Activated CD4-positive, alpha-beta T cell treated with anti-CD3 and anti-CD28 coated beads, Interleukin-2, amount 50 U/mL, for 24 hours (primary cell): ENCODE data around the gene CELA3B.
"Not testable (repeated sequence)": the region's sequence is repeated elsewhere in the genome, so short reads cannot be mapped to it uniquely, and the experiment has no call there.

Experiments used
- DNase-seq, 2 donors: peaks; one replicate each; pipeline ENCODE4 v3.0.0-alpha.2; 2020; ENCODE audit warnings: low read depth in 1 of 2, low spot score in 1 of 2

CELA3B gene

GRCh38 chr1:21942959-21943640 lies 33.7 kb upstream of the CELA3B start:
- not testable (repeated sequence) for DNase-seq

- no peak for DNase-seq
Observed at GRCh38 chr1:21944733-21945073, 32.1 kb upstream of the CELA3B start.

GRCh38 chr1:21946836-21947587 lies 29.8 kb upstream of the CELA3B start:
- DNase-seq: no peak

- no peak for DNase-seq
Observed at GRCh38 chr1:21950734-21951133, 26.1 kb upstream of the CELA3B start.

GRCh38 chr1:21951226-21951870 lies 25.5 kb upstream of the CELA3B start:
- no peak for DNase-seq

GRCh38 chr1:21952786-21953520 lies 23.9 kb upstream of the CELA3B start:
- no peak for DNase-seq

DNA sequence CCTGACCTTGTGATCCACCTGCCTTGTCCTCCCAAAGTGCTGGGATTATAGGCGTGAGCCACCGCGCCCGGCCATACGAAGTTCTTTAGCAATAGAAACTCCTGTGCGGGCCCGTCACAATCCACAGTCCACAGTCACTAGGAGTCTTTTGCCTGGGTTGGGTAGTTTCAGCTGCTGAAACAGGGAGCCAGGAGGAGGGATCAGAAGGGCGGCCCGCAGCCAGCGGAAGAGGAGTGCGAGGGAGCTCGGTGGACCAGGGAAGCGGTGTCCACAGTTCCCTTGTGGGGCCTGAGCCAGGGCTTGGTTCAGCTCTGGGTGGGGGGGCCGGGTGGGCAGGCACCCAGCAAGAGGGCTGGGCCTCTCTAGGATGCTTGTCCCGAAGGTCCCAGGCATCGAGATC lies 21.8 kb upstream of the CELA3B start:
- DNase-seq: no peak

- no peak for DNase-seq
Observed at GRCh38 chr1:21955501-21956281, 21.1 kb upstream of the CELA3B start.

DNA sequence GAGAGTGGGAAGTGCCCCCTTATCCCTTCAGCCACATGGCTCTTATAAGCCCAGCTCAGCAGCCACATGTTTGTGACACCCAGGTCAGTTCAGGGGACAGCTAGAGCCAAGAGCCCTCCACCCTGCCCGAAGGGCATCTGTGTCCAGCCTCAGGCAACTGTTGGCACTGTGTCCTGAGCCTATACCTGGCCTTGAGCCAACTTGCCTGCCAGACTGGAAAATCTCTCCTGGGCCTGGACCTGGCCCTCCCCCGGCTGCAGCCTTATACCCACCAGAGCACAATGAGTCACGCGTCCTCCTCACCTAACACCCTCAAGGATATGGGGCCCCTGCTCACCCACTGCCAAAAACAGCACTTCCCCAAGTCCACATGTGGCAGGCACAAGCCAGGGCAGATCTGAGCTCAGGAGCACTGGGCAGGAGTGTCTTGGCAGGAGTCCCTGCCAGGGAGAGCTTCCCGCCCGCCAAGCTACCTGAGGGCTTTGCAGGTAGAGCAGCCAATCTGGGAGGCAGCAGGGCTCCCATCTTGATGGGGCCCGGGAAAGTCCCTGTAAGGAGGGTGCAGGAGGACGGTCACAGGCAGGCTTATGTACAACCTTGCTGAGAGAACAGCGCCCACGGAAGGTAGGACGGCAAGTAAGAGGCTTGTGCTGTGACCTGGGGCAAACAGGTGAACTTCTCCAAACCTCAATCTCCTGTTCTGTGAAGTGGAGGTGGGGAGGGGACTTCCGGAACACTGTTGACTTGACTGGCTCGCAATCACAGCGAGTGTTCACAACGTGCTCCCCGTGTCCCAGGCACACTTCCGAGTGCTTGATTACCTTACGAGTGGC lies 19.9 kb upstream of the CELA3B start:
- peak in 1 of 2 donors; percentile 24 for DNase-seq

DNA sequence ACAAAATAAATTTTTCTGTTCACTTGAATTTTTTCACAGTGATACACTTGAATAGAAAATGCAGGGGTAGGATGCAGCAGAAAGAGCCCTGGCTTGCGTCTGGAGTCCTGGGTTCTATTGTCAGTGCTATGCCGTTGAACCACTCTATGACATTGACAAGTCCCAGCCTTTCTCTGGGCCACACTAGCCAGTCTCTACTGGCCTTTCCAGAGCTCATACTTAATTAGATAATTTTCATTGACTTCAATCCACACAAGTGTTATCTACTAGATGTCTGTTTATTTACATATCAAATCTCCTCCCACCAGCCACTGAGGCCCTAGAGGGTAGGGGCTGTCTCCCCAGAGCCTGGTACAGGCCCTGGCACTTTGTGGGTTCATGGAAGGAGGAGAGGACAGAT lies 15.5 kb upstream of the CELA3B start:
- no peak for DNase-seq

GRCh38 chr1:21961799-21962198 lies 15.0 kb upstream of the CELA3B start:
- no peak for DNase-seq

- peak; percentile 73 to 79 for DNase-seq
Observed at GRCh38 chr1:21963477-21964217, 13.2 kb upstream of the CELA3B start.

- no peak for DNase-seq
Observed at GRCh38 chr1:21966247-21967000, 10.4 kb upstream of the CELA3B start.

- DNase-seq: not testable (repeated sequence)
Observed at GRCh38 chr1:21967216-21967615, 9.6 kb upstream of the CELA3B start.

GRCh38 chr1:21969066-21969465 lies 7.8 kb upstream of the CELA3B start:
- not testable (repeated sequence) for DNase-seq

GRCh38 chr1:21970523-21970922 lies 6.3 kb upstream of the CELA3B start:
- not testable (repeated sequence) for DNase-seq

DNA sequence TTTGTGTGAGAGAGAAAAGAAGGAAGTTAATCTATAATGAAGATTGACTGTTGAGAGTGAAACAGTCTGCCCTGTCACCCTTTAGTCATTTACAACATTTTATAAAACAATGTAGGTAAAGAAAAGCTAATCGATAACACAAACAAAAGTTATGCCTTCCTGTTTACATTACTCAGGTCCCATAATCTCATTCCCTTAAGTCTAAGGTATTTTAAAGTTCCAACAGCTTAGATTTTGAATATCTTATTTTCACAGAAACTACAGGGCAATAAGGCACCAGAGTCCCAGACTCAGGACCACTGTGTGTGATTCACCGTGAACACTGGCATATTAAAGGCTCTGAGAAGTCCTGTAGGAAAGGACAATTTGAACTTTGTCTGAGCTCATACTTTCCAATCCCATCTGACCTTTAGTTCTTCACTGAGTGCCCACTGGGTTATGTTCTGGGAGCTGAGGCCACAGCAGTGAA lies 3.8 kb upstream of the CELA3B start:
- DNase-seq: not testable (repeated sequence)

GRCh38 chr1:21973948-21974347 lies 2.9 kb upstream of the CELA3B start:
- not testable (repeated sequence) for DNase-seq
